Panc1 (cell line): ENCODE data around the gene F5. TPM values are rescaled to one million over a fixed set of nuclear protein-coding genes. Genes with fewer than 3 reads are reported as not detected.

Experiments
- ATAC-seq: fragments of 200-7000 bp; cut with Tn5 transposase; 2 replicates; pipeline ENCODE4 v1.9.1; 2020; ENCODE audit warnings: mild to moderate bottlenecking, moderate library complexity
- BruUV-seq: library from RNA; stranded (reverse); fragments of 400-500 nt; replicated peaks from 2 replicates; lab custom pipeline; 2021; lab: Mats Ljungman, UMichigan
- CTCF ChIA-PET: fragments of 300-600 bp; sonication (Branson Sonifier 250); formaldehyde crosslinking; loops from one replicate; lab custom pipeline; 2022; ENCODE audit warnings: antibody characterized with exemption; lab: Charles Lee
- POLR2A ChIA-PET: fragments of 300-600 bp; sonication (Branson Sonifier 250); formaldehyde crosslinking; loops from one replicate; lab custom pipeline; 2022; ENCODE audit warnings: antibody characterized with exemption; lab: Charles Lee
- DNase-seq: peaks from one replicate; pipeline ENCODE4 v3.0.0-alpha.2; 2010; ENCODE audit warnings: low read depth, low spot score
- H3K27ac ChIP-seq: 2 replicates; pipeline ENCODE4 v1.5.1; 2011; ENCODE audit warnings: mild to moderate bottlenecking, low read length, inconsistent platforms
- H3K27me3 ChIP-seq: fragments of 200-500 bp; sonication (Bioruptor generic); 2 replicates; pipeline ENCODE4 v1.6.0; 2014; ENCODE audit warnings: low read length, inconsistent platforms; ENCODE audit not compliant: control insufficient read depth, insufficient read depth
- H3K36me3 ChIP-seq: fragments of 200-500 bp; sonication (Bioruptor generic); 2 replicates; pipeline ENCODE4 v1.5.1; 2014; ENCODE audit warnings: inconsistent platforms, mild to moderate bottlenecking, low read length, moderate library complexity; ENCODE audit not compliant: control insufficient read depth, insufficient read depth
- H3K4me1 ChIP-seq: 2 replicates; pipeline ENCODE4 v1.5.1; 2011; ENCODE audit warnings: inconsistent platforms, mild to moderate bottlenecking, low read length, moderate library complexity; ENCODE audit not compliant: control insufficient read depth, insufficient read depth
- H3K4me3 ChIP-seq, 2 experiments: 2 replicates each; pipeline ENCODE4 v1.5.1; 2011 to 2012; ENCODE audit warnings: low read depth in 2 of 2, low read length in 2 of 2, mild to moderate bottlenecking in 2 of 2, inconsistent platforms in 1 of 2, moderate library complexity in 1 of 2
- H3K9me3 ChIP-seq: fragments of 200-500 bp; sonication (Bioruptor generic); 2 replicates; pipeline ENCODE4 v1.5.1; 2014; ENCODE audit warnings: low read depth, mild to moderate bottlenecking, inconsistent platforms, low read length, moderate library complexity; ENCODE audit not compliant: control insufficient read depth, insufficient read depth
- CTCF ChIP-seq: fragments of 450-650 bp; IDR thresholded peaks from 2 replicates; pipeline ENCODE4 v1.5.1; 2017; ENCODE audit warnings: mild to moderate bottlenecking
- POLR2AphosphoS5 ChIP-seq: IDR thresholded peaks from 2 replicates; pipeline ENCODE4 v1.6.1; 2012; ENCODE audit warnings: mild to moderate bottlenecking, low read depth, low read length, moderate library complexity
- SIN3A ChIP-seq: IDR thresholded peaks from 2 replicates; pipeline ENCODE4 v1.6.1; 2012; ENCODE audit warnings: low read depth, mild to moderate bottlenecking, low read length, moderate library complexity, borderline replicate concordance; ENCODE audit not compliant: insufficient read depth
- TCF7L2 ChIP-seq: IDR thresholded peaks from 2 replicates; pipeline ENCODE4 v1.6.1; 2011; ENCODE audit warnings: mild to moderate bottlenecking, low read depth, low read length, inconsistent platforms
- in situ Hi-C: cut with HindIII; loops from 2 replicates; pipeline ENCODE4 v1.10.0; 2016; ENCODE audit warnings: low sequenced_read_pairs, low pct_unique_long_range_greater_than_20kb
- intact Hi-C: fragments of 100-400 bp; cut with micrococcal nuclease; formaldehyde crosslinking; loops from one replicate; pipeline ENCODE4 v1.10.0; 2022; ENCODE audit not compliant: unreplicated experiment
- total RNA-seq: library from RNA; stranded (reverse); gene quantifications from one replicate; pipeline ENCODE4 v1.2.1, GENCODE V29; 2021; ENCODE audit not compliant: unreplicated experiment
- TF ChIP-seq, protein P1 (sequence below), 2 experiments: IDR thresholded peaks; 2 replicates each; pipeline ENCODE4 v1.6.1; 2011 to 2012; ENCODE audit warnings: low read depth in 2 of 2, control low read depth in 1 of 2, low read length in 1 of 2, mild to moderate bottlenecking in 1 of 2, moderate library complexity in 1 of 2; ENCODE audit not compliant: insufficient read depth in 1 of 2

The F5 gene
- total RNA-seq, 1 experiment from 2014 or later, result 0.08 TPM

DNA sequence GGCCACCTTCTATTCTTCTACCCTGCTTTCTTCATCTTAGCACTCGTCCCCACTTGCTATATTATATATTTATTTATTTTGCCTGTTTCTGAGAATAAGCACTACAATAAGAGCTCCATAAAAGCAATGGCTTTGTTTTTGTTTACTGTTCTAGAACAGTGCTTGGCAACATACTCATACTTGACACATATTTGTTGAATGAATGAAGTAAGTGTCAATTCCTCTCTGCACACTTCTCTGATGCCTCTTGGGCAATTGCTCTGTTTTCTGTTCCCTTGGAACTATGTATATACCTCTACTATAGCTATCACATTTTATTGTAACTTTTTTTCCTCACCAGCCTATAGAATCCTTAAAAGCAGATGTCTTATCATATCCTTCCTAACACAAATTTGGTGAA, 93.0 kb downstream of the F5 start:
- H3K36me3 ChIP-seq, result no peaks in the 10 kb centered on the region
- ATAC-seq (no peak), DNase-seq (no peak)
- H3K27me3 ChIP-seq, result 0 out of 2 replicates have a peak, but pooled peaks cover 5% of the 10 kb centered on the region
- H3K4me3 ChIP-seq, result no peak overlapping the region
- POLR2A ChIA-PET, result no interaction called here
- peaks cover 2% of the 10 kb centered on the region; the same call in 1 of the 2 replicates for H3K4me1 ChIP-seq
- intact Hi-C loops, result no loop called here
- no peak for TF ChIP-seq POLR2AphosphoS5
- no peak for TF ChIP-seq CTCF
- no peak for TF ChIP-seq TCF7L2
- TF ChIP-seq SIN3A, result no peak
- TF ChIP-seq, protein P1, sequence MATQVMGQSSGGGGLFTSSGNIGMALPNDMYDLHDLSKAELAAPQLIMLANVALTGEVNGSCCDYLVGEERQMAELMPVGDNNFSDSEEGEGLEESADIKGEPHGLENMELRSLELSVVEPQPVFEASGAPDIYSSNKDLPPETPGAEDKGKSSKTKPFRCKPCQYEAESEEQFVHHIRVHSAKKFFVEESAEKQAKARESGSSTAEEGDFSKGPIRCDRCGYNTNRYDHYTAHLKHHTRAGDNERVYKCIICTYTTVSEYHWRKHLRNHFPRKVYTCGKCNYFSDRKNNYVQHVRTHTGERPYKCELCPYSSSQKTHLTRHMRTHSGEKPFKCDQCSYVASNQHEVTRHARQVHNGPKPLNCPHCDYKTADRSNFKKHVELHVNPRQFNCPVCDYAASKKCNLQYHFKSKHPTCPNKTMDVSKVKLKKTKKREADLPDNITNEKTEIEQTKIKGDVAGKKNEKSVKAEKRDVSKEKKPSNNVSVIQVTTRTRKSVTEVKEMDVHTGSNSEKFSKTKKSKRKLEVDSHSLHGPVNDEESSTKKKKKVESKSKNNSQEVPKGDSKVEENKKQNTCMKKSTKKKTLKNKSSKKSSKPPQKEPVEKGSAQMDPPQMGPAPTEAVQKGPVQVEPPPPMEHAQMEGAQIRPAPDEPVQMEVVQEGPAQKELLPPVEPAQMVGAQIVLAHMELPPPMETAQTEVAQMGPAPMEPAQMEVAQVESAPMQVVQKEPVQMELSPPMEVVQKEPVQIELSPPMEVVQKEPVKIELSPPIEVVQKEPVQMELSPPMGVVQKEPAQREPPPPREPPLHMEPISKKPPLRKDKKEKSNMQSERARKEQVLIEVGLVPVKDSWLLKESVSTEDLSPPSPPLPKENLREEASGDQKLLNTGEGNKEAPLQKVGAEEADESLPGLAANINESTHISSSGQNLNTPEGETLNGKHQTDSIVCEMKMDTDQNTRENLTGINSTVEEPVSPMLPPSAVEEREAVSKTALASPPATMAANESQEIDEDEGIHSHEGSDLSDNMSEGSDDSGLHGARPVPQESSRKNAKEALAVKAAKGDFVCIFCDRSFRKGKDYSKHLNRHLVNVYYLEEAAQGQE (IDR thresholded peaks at IDR 0.05; ENCODE audit: insufficient read depth in 1 of 2, low read depth in 2 of 2, low read length in 1 of 2), result no peak
- H3K27ac ChIP-seq, result no peak overlapping the region
- CTCF ChIA-PET, result no interaction called here
- no TSS peak for BruUV-seq
- no peaks in the 10 kb centered on the region for H3K9me3 ChIP-seq
- in situ Hi-C loops, result no loop called here

DNA sequence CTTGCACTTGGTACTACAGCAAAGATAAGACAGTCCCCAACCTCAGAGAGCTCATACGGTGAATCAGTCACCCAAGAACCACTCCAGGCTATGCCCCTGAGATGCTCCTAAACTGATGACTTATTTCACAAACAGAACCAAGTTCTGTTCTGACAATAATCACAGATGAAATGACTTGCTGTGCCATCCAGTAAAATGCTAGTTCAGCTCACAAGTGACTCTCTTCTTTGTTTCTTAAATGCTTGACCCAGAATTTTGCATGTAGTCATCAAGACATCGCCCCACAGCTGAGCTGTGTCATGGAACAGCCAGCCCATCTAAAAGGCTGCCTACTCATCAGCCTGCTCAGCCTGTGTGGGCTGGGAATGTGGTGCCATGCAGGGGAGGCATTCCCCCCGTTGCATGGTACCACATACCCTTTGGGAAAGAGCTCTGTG, 94.4 kb downstream of the F5 start:
- TF ChIP-seq, protein P1 (IDR thresholded peaks at IDR 0.05; ENCODE audit: insufficient read depth in 1 of 2, low read depth in 2 of 2, low read length in 1 of 2), result no peak
- TF ChIP-seq SIN3A (no peak), TCF7L2 (no peak), POLR2AphosphoS5 (no peak), CTCF (no peak)
- DNase-seq (no peak), ATAC-seq (no peak)
- ChIA-PET POLR2A (no interaction called here), CTCF (no interaction called here)
- H3K36me3 ChIP-seq, result no peaks in the 10 kb centered on the region
- H3K9me3 ChIP-seq, result no peaks in the 10 kb centered on the region
- intact Hi-C loops (no loop called here), in situ Hi-C loops (no loop called here)
- H3K4me1 ChIP-seq, result peaks cover 11% of the 10 kb centered on the region
- no peak overlapping the region for H3K4me3 ChIP-seq
- no peak overlapping the region for H3K27ac ChIP-seq
- 0 out of 2 replicates have a peak, but pooled peaks cover 5% of the 10 kb centered on the region for H3K27me3 ChIP-seq
- BruUV-seq, result no TSS peak
